Measurements from ENCODE around the gene NISCH. TPM values are rescaled to one million over a fixed set of nuclear protein-coding genes. Genes with fewer than 3 reads are reported as not detected.

Gene NISCH
- total RNA-seq, 1 donor from 2014 or later, result 44.3 TPM

DNA sequence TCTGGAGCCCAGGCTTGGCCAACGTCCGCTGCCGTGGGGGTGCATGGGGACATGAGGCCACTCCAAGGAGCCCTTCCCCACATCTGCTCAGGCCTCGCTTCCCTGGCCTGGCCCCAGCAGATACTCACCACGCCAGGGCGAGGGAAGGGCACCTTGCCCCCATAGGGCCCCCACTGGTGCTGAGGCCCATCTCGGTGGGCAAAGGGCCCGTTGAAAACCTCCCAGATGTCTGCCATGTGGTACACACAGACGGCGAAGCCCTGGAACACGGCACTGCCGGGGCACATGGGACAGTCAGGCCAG is 15.2 kb upstream of the NISCH start:
- Histone ChIP-seq H3K4me1 (peaks cover 43% of the 10 kb centered on the region), H3K9me3 (replicated peaks) (no peaks in the 10 kb centered on the region), H3K36me3 (peaks cover 5% of the 10 kb centered on the region), H3K4me3 (peak overlapping the region; percentile 53), H3K27ac (replicated peaks) (no peak overlapping the region), H3K27me3 (ENCODE audit: low read depth) (no peaks in the 10 kb centered on the region)
- no peak for DNase-seq
- TF ChIP-seq, protein P1, sequence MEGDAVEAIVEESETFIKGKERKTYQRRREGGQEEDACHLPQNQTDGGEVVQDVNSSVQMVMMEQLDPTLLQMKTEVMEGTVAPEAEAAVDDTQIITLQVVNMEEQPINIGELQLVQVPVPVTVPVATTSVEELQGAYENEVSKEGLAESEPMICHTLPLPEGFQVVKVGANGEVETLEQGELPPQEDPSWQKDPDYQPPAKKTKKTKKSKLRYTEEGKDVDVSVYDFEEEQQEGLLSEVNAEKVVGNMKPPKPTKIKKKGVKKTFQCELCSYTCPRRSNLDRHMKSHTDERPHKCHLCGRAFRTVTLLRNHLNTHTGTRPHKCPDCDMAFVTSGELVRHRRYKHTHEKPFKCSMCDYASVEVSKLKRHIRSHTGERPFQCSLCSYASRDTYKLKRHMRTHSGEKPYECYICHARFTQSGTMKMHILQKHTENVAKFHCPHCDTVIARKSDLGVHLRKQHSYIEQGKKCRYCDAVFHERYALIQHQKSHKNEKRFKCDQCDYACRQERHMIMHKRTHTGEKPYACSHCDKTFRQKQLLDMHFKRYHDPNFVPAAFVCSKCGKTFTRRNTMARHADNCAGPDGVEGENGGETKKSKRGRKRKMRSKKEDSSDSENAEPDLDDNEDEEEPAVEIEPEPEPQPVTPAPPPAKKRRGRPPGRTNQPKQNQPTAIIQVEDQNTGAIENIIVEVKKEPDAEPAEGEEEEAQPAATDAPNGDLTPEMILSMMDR (IDR thresholded peaks at IDR 0.05; ENCODE audit: borderline replicate concordance), result no peak
- intact Hi-C loops (cut with micrococcal nuclease), result no loop called here

DNA sequence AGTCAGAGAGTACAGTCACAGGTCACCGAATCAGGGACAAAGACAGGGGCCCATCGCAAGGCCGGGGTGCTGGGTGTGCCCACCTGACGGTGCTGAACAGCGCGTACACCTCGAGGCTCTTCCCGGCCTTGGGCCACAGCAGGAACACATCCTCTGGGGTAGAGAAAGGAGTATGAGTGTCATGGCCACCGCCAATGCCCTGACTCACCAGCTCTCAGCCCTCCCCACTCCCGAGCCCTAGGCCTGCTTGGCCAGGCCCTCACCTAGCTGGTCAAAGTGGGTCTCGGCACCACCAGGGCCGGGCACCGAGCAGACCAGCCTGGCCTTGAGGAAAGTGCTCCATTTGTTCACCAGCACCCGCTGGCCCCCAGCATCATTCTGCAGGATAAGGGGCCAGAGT is 14.7 kb upstream of the NISCH start:
- TF ChIP-seq, protein P1 (IDR thresholded peaks at IDR 0.05; ENCODE audit: borderline replicate concordance), result no peak
- DNase-seq, result no peak
- H3K4me1 ChIP-seq, result peaks cover 43% of the 10 kb centered on the region

DNA sequence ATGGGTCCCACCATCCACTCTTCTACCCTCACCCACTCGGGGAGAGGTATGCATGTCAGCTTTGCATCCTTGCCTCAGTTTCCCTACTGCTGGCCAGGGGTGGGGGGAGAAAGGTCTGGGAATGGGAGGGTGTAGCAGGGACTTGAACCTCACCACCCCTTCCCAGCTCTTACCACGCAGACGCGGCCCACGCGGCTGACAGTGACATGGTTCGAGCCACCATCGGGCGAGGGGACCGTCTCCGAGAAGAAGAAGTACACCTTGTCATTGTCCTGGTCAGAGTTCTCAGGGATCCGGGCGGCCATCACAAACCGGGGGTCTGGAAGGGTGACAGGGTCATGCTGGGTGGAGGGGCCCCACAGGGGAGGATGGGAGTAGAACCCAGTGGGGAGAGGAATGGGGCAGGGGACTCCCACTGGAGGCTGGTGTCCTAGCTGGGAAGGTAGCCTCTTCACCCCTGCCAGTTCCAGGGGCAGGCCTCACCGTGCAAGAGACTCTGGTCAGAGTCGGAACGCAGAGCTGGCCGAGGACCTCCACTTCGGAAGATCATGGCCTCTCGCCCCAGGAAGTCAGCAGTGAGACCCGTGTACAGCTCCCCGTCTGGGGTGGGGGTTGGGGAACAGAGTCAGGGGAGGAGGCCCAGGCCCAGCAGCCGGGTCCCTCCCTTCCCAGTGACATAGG is 14.2 kb upstream of the NISCH start:
- H3K27ac ChIP-seq (replicated peaks), result no peak overlapping the region
- peaks cover 5% of the 10 kb centered on the region for H3K36me3 ChIP-seq
- peak overlapping the region; percentile 53 for H3K4me3 ChIP-seq
- DNase-seq, result no peak
- H3K27me3 ChIP-seq (ENCODE audit: low read depth), result no peaks in the 10 kb centered on the region
- H3K4me1 ChIP-seq, result peaks cover 41% of the 10 kb centered on the region
- TF ChIP-seq, protein P1 (IDR thresholded peaks at IDR 0.05; ENCODE audit: borderline replicate concordance), result no peak
- intact Hi-C loops (cut with micrococcal nuclease), result no loop called here
- no peaks in the 10 kb centered on the region for H3K9me3 ChIP-seq (replicated peaks)

More for the DNA sequence above, 14.7 kb upstream of the NISCH start:
- Histone ChIP-seq H3K9me3 (replicated peaks) (no peaks in the 10 kb centered on the region), H3K27me3 (ENCODE audit: low read depth) (no peaks in the 10 kb centered on the region), H3K27ac (replicated peaks) (no peak overlapping the region), H3K36me3 (peaks cover 5% of the 10 kb centered on the region), H3K4me3 (peak overlapping the region; percentile 53)
- intact Hi-C loops (cut with micrococcal nuclease), result no loop called here

- H3K4me1 ChIP-seq, result peaks cover 41% of the 10 kb centered on the region
- H3K27ac ChIP-seq (replicated peaks), result no peak overlapping the region
- H3K9me3 ChIP-seq (replicated peaks), result no peaks in the 10 kb centered on the region
- no peaks in the 10 kb centered on the region for H3K27me3 ChIP-seq (ENCODE audit: low read depth)
- H3K4me3 ChIP-seq, result peak overlapping the region; percentile 53
- intact Hi-C loops (cut with micrococcal nuclease), result no loop called here
- TF ChIP-seq, protein P1 (IDR thresholded peaks at IDR 0.05; ENCODE audit: borderline replicate concordance), result no peak
- H3K36me3 ChIP-seq, result peaks cover 5% of the 10 kb centered on the region
- no peak for DNase-seq
Measured at GRCh38 chr3:52441772-52442332, 13.6 kb upstream of the NISCH start.

GRCh38 chr3:52442409-52443267 is 12.8 kb upstream of the NISCH start:
- no peak for DNase-seq
- Histone ChIP-seq H3K36me3 (peaks cover 5% of the 10 kb centered on the region), H3K27ac (replicated peaks) (peak overlapping the region; percentile 29), H3K9me3 (replicated peaks) (no peaks in the 10 kb centered on the region), H3K4me3 (peak overlapping the region; percentile 53), H3K4me1 (peaks cover 37% of the 10 kb centered on the region), H3K27me3 (ENCODE audit: low read depth) (no peaks in the 10 kb centered on the region)
- TF ChIP-seq, protein P1 (IDR thresholded peaks at IDR 0.05; ENCODE audit: borderline replicate concordance), result no peak
- intact Hi-C loops (cut with micrococcal nuclease), result no loop called here
